HG03575 (cell line): ENCODE results near the gene CELSR1.

ENCODE experiments used
- ATAC-seq: cut with Tn5 transposase; IDR thresholded peaks from one replicate; pipeline ENCODE4 v1.9.1; 2021; ENCODE audit not compliant: unreplicated experiment, insufficient number of reproducible peaks, low FRiP score; ENCODE audit errors: extremely low read depth

CELSR1 gene

GRCh38 chr22:46354993-46355305 lies 182.5 kb downstream of the CELSR1 start:
- no peak for ATAC-seq

- no peak for ATAC-seq
Measured at GRCh38 chr22:46354176-46354992, 183.0 kb downstream of the CELSR1 start.

GRCh38 chr22:46353483-46354105 lies 183.8 kb downstream of the CELSR1 start:
- ATAC-seq, result no peak

- ATAC-seq, result no peak
Measured at GRCh38 chr22:46352691-46353386, 184.6 kb downstream of the CELSR1 start.

- ATAC-seq, result no peak
Measured at GRCh38 chr22:46352276-46352675, 185.1 kb downstream of the CELSR1 start.

GRCh38 chr22:46351767-46352166 lies 185.7 kb downstream of the CELSR1 start:
- ATAC-seq, result no peak

GRCh38 chr22:46351131-46351735 lies 186.2 kb downstream of the CELSR1 start:
- ATAC-seq, result no peak

GRCh38 chr22:46350646-46351045 lies 186.8 kb downstream of the CELSR1 start:
- no peak for ATAC-seq

- ATAC-seq, result no peak
Measured at GRCh38 chr22:46350121-46350520, 187.3 kb downstream of the CELSR1 start.

GRCh38 chr22:46349681-46350080 lies 187.7 kb downstream of the CELSR1 start:
- no peak for ATAC-seq

GRCh38 chr22:46349238-46349637 lies 188.2 kb downstream of the CELSR1 start:
- no peak for ATAC-seq

- no peak for ATAC-seq
Measured at GRCh38 chr22:46348099-46348695, 189.2 kb downstream of the CELSR1 start.

- no peak for ATAC-seq
Measured at GRCh38 chr22:46347646-46348045, 189.8 kb downstream of the CELSR1 start.

- ATAC-seq, result no peak
Measured at GRCh38 chr22:46346680-46347405, 190.6 kb downstream of the CELSR1 start.

- ATAC-seq, result no peak
Measured at GRCh38 chr22:46340676-46341075, 196.7 kb downstream of the CELSR1 start.

GRCh38 chr22:46339956-46340355 lies 197.5 kb downstream of the CELSR1 start:
- ATAC-seq, result no peak

GRCh38 chr22:46338636-46339035 lies 198.8 kb downstream of the CELSR1 start:
- ATAC-seq, result no peak

GRCh38 chr22:46337870-46338269 lies 199.6 kb downstream of the CELSR1 start:
- no peak for ATAC-seq
